Raji (cell line): ENCODE results near the gene TTLL10.

ENCODE experiments used
- POLR2A ChIP-seq: IDR thresholded peaks from 2 replicates; pipeline ENCODE4 v1.6.1; 2011; ENCODE audit warnings: low read depth, low read length, control low read depth; ENCODE audit not compliant: insufficient read depth

TTLL10 gene

DNA sequence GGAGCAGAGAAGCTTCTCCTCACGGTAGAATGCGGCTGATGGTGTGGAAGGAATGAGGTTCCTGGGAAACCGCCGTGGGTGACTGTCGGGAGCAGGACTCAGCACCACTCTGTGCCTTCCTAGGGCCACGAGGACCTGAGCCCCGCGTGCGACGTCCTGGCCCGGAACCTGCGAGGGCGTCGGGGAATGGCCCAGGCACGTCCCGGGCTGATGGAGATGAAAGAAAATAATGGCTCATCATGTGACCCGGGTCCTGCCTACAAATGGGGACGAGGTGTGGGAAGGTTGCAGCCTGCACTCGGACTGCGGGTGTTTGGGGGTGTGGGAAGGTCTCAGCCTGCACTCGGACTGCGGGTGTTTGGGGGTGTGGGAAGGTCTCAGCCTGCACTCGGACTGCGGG is 25.1 kb upstream of the TTLL10 start:
- no peak for TF ChIP-seq POLR2A

DNA sequence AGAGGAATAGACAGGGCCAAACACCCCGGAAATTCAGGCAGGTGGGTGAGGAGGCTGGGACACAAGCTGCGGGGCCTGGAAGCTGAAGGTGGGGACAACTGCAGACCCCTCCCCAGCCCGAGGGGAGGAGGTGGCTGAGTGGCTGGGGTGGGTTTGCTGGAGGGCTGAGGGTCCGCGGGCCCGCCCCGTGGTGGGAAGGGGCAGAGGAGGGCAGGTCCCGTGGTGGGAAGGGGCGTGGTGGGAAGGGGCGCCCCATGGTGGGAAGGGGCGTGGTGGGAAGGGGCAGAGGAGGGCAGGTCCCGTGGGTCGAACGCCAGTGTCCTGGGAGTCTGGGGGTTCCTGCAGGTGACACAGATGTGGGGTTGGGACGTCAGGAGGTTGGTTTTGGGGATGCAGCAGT is 24.3 kb upstream of the TTLL10 start:
- TF ChIP-seq POLR2A: no peak

DNA sequence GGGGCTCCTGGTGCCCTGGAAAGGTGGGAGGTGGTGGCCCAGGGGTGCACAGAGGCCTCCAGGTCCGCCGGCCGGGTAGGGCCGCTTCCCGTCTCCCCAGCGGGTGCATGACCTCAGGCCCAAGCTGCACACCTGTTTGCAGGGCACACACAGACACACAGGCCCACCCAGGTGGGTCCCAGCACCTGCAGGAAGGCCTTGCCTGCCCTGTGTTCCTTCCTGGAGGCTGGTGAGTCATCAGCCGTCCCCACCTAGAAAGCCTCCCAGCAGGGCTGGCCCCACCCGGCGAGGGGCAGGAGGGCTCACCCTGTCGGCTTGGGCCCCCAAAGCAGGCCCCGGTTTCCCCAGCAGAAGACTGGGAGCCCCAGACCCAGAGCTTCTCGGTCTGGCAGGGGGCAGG is 23.6 kb upstream of the TTLL10 start:
- no peak for TF ChIP-seq POLR2A

DNA sequence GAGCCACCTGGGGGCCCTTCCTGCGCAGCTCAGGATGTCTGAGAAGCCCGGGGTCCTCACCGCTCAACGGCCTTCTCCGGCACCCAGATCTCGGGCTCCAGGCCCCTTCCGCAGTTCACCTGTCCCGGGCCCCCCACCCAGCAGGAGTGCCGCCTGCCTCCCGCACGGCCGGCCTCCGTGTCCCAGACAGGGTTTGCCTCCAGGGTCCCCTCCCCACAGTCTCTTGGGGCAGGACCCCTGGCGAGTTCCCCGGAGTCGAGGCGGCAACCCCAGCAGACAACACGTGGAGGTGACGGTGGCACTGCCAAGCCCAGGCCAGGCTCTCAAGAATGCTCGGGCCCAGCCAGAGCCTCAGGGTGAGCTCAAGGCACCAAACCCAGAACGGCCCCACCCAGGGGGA is 22.4 kb upstream of the TTLL10 start:
- no peak for TF ChIP-seq POLR2A

DNA sequence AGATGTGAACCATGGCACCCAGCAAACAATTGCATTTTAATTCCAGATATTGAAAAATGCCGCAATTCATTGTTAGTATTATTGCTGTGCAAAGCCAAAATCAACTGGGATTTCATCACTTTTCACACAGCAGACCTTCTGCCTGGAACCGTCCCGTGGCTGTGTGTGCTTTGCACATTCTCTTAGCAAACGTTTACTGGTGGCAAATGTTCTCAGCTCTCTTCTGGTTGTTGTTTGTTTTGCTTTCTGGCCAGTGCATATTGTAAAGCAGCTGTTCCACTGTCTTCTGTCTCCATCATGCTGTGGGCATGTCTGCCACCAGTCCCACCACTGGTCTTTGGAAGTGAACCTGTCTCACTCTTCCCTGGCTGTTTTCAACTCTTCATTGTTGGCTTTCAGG is 19.8 kb upstream of the TTLL10 start:
- TF ChIP-seq POLR2A: no peak

DNA sequence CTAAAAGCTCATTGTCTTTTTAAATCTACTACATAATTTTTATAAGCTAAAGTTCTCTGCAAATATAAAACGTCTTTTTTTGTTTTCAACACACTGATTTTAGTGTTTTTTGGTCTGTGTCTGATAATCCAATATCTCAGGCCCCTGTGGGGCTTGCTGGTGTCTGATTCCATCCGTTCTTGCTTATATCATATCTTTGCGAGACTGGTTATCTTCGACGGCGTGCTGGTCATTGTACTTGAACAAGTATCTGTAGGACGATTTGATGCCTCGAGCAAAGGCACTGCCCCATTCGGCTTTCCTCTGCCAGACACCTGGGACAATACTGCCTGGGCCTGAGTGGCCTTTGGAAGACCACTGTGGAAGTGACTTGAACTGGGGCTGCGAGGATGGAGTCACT is 18.4 kb upstream of the TTLL10 start:
- TF ChIP-seq POLR2A: no peak

DNA sequence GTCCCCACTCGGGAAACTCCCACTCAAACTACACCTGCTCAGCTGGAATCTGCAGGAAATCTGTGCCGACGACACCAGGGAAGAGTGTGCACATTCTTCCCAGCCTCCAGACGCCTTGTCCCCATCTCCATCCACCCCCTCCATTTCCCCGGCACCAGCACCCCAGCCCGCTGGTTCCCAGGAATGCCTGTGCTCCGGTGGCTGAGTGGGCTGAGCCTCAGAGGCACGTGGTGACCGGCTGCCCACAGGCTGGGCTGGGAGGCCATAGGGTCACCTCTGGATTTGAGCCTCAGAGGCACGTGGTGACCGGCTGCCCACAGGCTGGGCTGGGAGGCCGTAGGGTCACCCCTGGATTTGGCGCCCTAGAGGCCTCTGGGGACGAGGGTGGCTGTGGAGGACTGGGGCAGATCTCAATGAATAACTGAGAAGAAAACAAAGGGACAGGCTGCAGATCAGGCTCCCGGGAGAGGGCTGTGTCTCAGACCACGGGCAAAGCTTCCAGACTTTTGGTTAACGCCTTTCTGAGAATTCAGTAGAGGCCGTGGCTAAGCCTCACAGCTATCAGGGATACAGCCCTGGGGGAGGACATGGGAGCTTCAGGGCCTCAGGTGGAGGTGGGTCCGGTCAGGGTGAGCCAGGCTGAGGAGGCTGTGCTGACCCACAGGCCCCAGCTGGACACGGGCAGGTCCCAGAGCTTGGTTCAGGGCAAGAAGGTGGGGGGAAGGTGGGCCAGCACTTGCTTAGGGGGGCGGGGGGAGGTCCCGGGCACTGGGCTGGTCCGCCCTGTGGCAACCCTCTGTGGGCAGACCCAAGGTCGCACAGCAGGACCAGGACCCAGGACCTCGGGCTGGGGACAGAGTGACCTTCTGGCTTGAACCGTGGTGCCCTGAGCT is 17.3 kb upstream of the TTLL10 start:
- no peak for TF ChIP-seq POLR2A

DNA sequence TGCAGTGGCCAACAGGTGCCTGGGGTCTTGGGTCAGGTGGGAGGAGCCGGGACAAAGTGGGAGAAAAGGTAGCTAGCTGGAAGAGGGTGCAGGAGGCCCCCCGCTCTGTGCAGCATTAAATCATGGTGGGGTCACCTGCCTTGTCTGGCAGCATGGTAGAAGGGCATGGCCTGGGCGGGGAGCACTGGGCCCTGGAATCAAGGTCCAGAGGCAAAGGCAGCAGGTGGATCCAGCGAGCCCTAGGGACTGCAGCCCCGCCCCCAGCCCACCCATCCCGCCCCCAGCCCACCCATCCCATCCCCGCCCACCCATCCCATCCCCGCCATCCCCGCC is 16.7 kb upstream of the TTLL10 start:
- TF ChIP-seq POLR2A: no peak

DNA sequence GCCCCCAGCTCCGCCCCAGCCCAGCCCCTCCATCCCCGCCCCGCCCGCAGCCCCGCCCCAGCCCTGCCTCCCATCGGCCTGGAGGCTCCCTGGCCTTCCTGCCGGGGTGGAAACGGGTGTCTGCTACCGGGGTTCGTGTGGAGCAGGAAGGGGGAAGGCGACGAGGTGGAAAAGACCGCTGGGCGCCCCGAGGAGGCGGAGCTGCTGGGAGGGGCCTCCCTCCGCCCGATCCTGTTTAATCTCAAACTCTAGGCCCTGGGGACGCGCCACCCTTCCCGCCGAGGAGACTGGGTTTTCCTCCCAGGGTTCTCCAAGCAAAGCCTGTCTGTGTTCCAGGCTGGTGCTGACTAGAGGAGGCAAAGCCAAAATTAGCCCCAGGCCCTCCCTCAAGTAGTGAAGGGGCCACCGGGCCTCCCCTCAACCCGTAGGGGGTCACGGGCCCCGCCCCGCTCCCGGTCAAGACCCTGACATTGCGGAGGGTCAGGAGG is 16.2 kb upstream of the TTLL10 start:
- peak; percentile 56 for TF ChIP-seq POLR2A

DNA sequence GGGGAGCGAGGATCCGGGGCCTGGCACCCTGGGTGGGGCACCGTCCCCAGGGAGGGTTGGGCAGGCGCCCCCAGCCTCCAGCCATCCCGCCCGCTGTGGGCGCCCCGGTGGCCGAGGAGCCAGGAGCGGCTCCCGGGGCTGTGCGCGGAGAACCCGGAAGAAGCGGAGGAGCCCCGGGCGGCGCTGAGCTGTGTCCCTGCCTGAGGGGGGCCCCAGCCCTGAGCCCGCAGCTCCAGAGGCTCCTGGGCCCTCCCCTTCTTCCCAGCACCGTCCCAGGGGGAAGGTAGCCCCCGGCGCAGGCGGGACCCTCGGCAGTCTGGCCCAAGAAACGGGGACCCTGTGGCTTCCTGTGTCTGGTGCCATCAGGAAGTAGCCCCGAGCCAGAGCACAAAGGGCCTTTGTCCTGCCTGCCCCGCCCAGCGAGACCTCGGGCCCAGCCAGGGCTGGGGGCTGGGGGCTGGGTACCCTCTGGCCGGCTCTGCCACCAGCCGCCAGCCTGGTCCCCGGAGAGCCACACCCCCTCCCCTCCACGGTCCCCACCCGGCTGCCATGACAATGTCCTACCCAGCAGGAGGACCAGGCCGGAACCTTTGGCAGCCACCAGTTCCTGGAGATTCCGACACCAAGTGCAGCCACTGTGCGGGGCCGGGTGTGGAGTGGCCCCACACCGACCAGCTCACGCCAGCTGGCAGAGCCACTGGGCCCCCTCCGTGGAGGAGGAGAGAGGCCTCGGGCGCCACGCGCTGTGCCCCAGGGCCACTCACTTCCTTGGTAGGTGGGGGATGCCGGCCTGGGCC is 15.6 kb upstream of the TTLL10 start:
- no peak for TF ChIP-seq POLR2A

DNA sequence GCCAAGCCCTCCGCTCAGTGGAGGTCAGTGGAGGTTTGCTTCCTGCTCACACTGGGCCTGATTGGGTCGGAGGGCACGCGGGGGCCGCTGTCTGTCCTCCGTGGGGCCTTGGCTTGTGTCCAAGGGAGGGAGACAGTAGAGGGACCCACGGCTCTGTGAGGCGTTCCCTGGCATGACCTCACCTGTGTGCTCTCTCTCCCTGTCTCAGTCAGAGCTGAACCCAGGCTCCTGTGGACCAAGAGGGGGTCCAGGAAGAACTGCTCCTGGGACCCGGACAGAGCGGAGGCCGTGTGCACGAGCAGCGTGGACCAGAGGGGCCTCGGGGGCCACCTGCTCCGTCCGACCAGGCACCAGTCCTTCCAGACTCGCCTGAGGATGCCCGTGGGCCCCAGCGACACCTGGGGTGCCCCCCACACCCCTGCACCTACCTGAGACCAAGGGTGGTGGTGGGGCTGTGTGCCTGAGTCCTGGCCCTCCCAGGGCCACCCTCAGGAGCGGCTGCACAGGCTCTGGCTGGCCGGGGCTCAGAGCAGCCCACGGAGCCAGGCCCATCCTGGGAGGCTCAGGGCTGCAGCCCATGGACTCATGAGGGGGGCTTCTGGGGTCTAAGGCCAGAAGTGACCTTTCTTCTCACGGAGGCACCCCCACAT is 13.3 kb upstream of the TTLL10 start:
- no peak for TF ChIP-seq POLR2A

DNA sequence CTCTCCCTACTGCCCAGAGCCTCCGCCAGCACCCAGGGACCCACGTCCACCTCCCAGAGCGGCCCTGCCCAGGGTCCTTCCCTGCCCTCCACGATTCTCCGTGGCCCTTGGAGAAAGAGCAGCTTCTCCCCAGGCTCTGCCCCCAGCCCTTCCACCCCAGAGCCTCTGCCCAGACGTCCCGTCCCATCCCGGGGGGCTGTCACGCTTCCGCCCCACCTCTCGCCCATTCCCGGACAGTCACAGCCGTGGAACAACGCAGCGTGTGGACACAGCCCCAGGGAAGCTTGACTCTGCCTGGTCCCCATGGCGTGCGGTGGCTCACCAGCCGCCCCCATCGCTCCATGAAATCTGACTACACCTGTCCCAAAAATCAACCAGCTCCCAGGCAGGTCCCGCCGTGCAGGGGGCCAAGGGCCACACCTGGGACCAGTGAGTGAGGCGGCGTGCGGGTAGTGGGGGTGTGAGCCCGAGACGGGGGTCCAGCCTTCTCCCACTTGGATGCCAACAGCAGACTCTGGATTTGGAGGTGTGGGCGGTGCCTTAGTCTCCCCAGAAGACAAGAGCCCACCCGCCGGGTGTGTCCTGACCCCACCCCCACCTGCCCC is 12.5 kb upstream of the TTLL10 start:
- TF ChIP-seq POLR2A: no peak

DNA sequence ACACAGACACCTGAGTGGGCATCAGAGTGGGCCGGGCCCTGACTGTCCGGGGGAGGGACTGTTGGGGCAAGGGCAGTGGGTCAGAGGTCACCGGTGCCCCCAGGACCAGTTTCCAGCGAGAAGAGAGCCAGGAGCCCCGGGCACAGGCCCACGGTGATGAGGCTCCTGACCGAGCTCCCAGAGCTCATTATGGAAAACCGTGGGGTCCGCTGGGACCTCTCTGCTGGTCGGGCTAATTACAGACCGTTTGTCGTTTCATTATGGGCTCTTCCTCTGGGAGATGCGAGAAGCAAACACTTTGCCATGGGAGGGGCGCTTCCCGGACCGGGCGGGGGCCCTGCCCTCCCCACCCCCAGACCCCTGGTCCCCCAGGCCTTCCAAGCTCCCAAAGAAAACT is 12.0 kb upstream of the TTLL10 start:
- no peak for TF ChIP-seq POLR2A

DNA sequence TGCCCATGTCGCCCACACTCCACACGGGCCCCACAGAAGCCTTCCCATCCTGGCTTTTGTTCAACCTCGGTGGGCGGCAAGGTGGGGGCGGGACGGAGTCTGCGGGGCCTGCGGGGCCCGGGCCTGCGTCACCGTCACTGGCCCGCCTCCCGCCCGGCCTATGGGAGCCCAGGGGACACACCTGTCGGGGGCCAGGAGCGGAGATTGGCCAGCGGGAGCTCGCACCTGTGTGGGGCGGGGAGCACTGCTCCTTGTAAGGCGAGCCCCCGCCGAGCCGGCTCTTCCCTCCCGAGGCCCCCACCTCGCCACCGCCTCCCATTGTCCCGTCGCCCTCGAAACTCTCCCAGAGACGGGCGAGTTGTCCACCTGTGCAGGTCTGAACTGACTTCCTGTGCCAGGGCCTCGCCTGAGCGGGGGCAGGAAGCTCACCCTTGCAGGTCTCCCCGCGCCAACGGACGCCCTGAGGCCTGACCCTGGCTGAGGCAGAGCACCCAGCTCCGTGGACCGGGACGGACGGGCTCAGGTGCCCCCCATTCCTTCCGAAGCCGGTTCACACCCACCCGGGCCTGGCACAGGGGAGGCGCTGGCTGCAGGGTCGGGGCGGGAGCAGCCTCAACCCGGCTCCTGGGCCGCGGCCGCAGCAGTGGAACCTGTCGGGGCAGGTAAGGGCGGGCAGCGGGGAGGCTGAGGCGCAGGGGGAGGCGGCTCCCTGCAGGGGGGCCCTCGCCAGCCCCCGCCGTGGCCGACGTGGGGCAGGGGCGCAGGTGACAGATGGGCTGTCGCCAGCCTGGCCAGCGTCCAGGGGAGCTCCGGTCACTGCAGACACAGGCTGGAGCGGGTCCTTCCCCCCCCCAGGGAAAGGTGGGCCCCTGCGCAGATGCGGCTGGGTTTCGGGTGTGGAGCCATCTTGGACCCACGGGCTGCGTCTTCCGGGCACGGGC is 10.8 kb upstream of the TTLL10 start:
- no peak for TF ChIP-seq POLR2A
